K562 (cell line): Measurements from ENCODE around the gene POLR2B. TPM values are rescaled to one million over a fixed set of nuclear protein-coding genes. Genes with fewer than 3 reads are reported as not detected.

Experiments used
- ATAC-seq: fragments of 200-7000 bp; cut with Tn5 transposase; 3 replicates; pipeline ENCODE4 v1.9.1; 2020; ENCODE audit warnings: moderate library complexity
- BruUV-seq: library from RNA; stranded (reverse); fragments of 400-500 nt; replicated peaks from 2 replicates; lab custom pipeline; 2021; lab: Mats Ljungman, UMichigan
- CTCF ChIA-PET: fragments of 300-600 bp; formaldehyde crosslinking; extraction: SDS; loops from one replicate; lab custom pipeline; 2021; ENCODE audit warnings: low intra/inter-chr PET ratio; lab: Yijun Ruan, JAX
- POLR2A ChIA-PET: fragments of 300-600, 350-650 bp; sonication (Branson Sonifier 250); formaldehyde crosslinking; extraction: SDS; loops from one replicate; lab custom pipeline; 2021; ENCODE audit warnings: antibody characterized with exemption, inconsistent platforms; lab: Yijun Ruan, JAX
- DNase-seq, 4 experiments: peaks; one replicate each; pipeline versions ENCODE4 v3.0.0 to v3.0.0-alpha.2; 2011 to 2018; ENCODE audit warnings: low spot score in 3 of 4, mixed read lengths in 3 of 4; ENCODE audit errors: extremely low read depth in 1 of 4
- FAIRE-seq: peaks from 2 replicates; lab custom pipeline; 2011; peaks lifted over from hg19 to GRCh38; lab: Jason Lieb, UNC
- H2AFZ ChIP-seq: 2 replicates; pipeline ENCODE4 v1.6.0; 2011; ENCODE audit warnings: low read depth, low read length, control low read depth, inconsistent platforms
- H3K27ac ChIP-seq: fragments of 200-600 bp; 3 replicates; pipeline ENCODE4 v1.8.0; 2011; ENCODE audit warnings: low read depth, mild to moderate bottlenecking, control low read depth, inconsistent platforms, low read length, moderate library complexity, mixed read lengths; ENCODE audit errors: extremely low read depth
- H3K27me3 ChIP-seq, 2 experiments: fragments of 300-600 bp in 1 of 2; 2 replicates in 1 of 2; 3 replicates in 1 of 2; pipeline versions ENCODE4 v1.6.0 to v1.8.0; 2011; ENCODE audit warnings: inconsistent platforms in 2 of 2, low read length in 2 of 2, mild to moderate bottlenecking in 1 of 2, mixed read lengths in 1 of 2, moderate library complexity in 1 of 2; ENCODE audit not compliant: control insufficient read depth in 2 of 2, insufficient read depth in 2 of 2
- H3K36me3 ChIP-seq: fragments of 300-600 bp; 3 replicates; pipeline ENCODE4 v1.8.0; 2011; ENCODE audit warnings: mild to moderate bottlenecking, low read length, inconsistent platforms; ENCODE audit not compliant: control insufficient read depth, insufficient read depth
- H3K4me1 ChIP-seq, 2 experiments: fragments of 200-600 bp in 1 of 2; replicated peaks in 1 of 2; 2 replicates in 1 of 2; 3 replicates in 1 of 2; pipeline versions ENCODE4 v1.5.1 to v1.8.0; 2011; ENCODE audit warnings: inconsistent platforms in 2 of 2, low read length in 2 of 2, mild to moderate bottlenecking in 1 of 2, mixed read lengths in 1 of 2, moderate library complexity in 1 of 2; ENCODE audit not compliant: control insufficient read depth in 2 of 2, insufficient read depth in 2 of 2
- H3K4me2 ChIP-seq: 2 replicates; pipeline ENCODE4 v1.6.1; 2011; ENCODE audit warnings: low read length, control low read depth, inconsistent platforms, mixed read lengths; ENCODE audit not compliant: insufficient read depth
- H3K4me3 ChIP-seq: fragments of 200-600 bp; sonication (generic), shearing (Covaris generic); 2 replicates; pipeline ENCODE4 v1.5.1; 2016; ENCODE audit warnings: control low read depth, inconsistent platforms
- H3K79me2 ChIP-seq: fragments of 200-600 bp; 3 replicates; pipeline ENCODE4 v1.8.0; 2011; ENCODE audit warnings: low read length, inconsistent platforms; ENCODE audit not compliant: control insufficient read depth, insufficient read depth
- H3K9ac ChIP-seq, 2 experiments: 2 replicates each; pipeline versions ENCODE4 v1.6.0 to v1.6.1; 2011; ENCODE audit warnings: low read depth in 2 of 2, low read length in 2 of 2, control low read depth in 1 of 2, inconsistent platforms in 1 of 2, mild to moderate bottlenecking in 1 of 2, mixed read lengths in 1 of 2; ENCODE audit not compliant: insufficient read depth in 1 of 2
- H3K9me1 ChIP-seq: one replicate; pipeline ENCODE4 v1.6.0; 2011; ENCODE audit warnings: inconsistent platforms, mild to moderate bottlenecking, low read length, moderate library complexity; ENCODE audit not compliant: control insufficient read depth, insufficient read depth
- H3K9me3 ChIP-seq: replicated peaks from 2 replicates; pipeline ENCODE4 v1.5.1; 2011; ENCODE audit warnings: low read depth, low read length, inconsistent platforms; ENCODE audit not compliant: control insufficient read depth, insufficient read depth
- H4K20me1 ChIP-seq: replicated peaks from 2 replicates; pipeline ENCODE4 v1.6.1; 2011; ENCODE audit warnings: low read length, inconsistent platforms, mixed read lengths; ENCODE audit not compliant: control insufficient read depth, insufficient read depth
- BCL6 ChIP-seq: fragments of 250-450 bp; sonication (Bioruptor Pico); IDR thresholded peaks from 2 replicates; pipeline ENCODE4 v1.4.0; 2020
- BMI1 ChIP-seq: fragments of 150-350 bp; IDR thresholded peaks from 2 replicates; pipeline ENCODE4 v1.6.1; 2014; ENCODE audit warnings: low read length
- CAMTA2 ChIP-seq: fragments of 250-450 bp; sonication (Bioruptor Pico); conservative IDR thresholded peaks from 2 replicates; pipeline ENCODE4 v1.5.1; 2022
- CHD7 ChIP-seq: fragments of 200-600 bp; sonication (generic); IDR thresholded peaks from one replicate; pipeline ENCODE4 v1.6.1; 2012; ENCODE audit warnings: mild to moderate bottlenecking, low read depth, low read length, inconsistent platforms
- CSDE1 ChIP-seq, 2 experiments: fragments of 450-650 bp; IDR thresholded peaks; 2 replicates each; pipeline ENCODE4 v1.6.1; 2016; ENCODE audit warnings: mild to moderate bottlenecking in 1 of 2
- CTBP1 ChIP-seq: fragments of 450-650 bp; IDR thresholded peaks from 2 replicates; pipeline ENCODE4 v1.6.1; 2016; ENCODE audit warnings: borderline replicate concordance
- SFPQ ChIP-seq: fragments of 200-400 bp; formaldehyde crosslinking; IDR thresholded peaks from 2 replicates; pipeline ENCODE4 v1.6.1; 2017; ENCODE audit warnings: mild to moderate bottlenecking, low read depth, low read length, moderate library complexity
- SMARCA5 ChIP-seq: fragments of 450-650 bp; IDR thresholded peaks from 2 replicates; pipeline ENCODE4 v1.6.1; 2016
- ZBED1 ChIP-seq: IDR thresholded peaks from 2 replicates; pipeline ENCODE4 v1.6.1; 2014
- ZNF77 ChIP-seq: fragments of 250-450 bp; sonication (Bioruptor Pico); IDR thresholded peaks from 2 replicates; pipeline ENCODE4 v1.5.0; 2020
- in situ Hi-C: fragments of 300-500 bp; cut with MboI; formaldehyde crosslinking; loops from 4 replicates; pipeline ENCODE4 v1.15.0; 2018; ENCODE audit warnings: inconsistent platforms, mixed read lengths
- intact Hi-C: fragments of 100-400 bp; cut with micrococcal nuclease; formaldehyde crosslinking; loops from 2 replicates; pipeline ENCODE4 v1.14.2; 2022
- polyA plus RNA-seq, 8 experiments: library from polyadenylated mRNA; depleted of rRNA in 4 of 8; stranded (reverse) in 5 of 8; unstranded in 3 of 8; fragments of >200 nt; fragmentation: Nextera tagmentation in 2 of 8; fragmentation: Illumina TruSeq in 1 of 8; extraction: Ambion mirVana in 2 of 8; extraction: Trizol in 1 of 8; gene quantifications; 2 replicates each; pipeline versions ENCODE4 v1.2.1 to v1.2.3, GENCODE V29; 2011 to 2014; ENCODE audit warnings: inconsistent platforms in 1 of 8, missing spikeins in 1 of 8
- total RNA-seq, 7 experiments: library from RNA; depleted of rRNA in 6 of 7; stranded (reverse); fragments of >200 nt in 6 of 7; fragmentation: Illumina TruSeq in 2 of 7; extraction: Trizol in 2 of 7; gene quantifications; 2 replicates each; pipeline versions ENCODE4 v1.2.1 to v1.2.3, GENCODE V29; 2011 to 2021; ENCODE audit warnings: low replicate concordance in 1 of 7

The POLR2B gene
- total and polyA plus RNA-seq, 9 of the 15 experiments (the other 6 are each of a cell fraction or from before 2014, with no cell fraction given), result 60.9 to 208 (median 142) TPM

GRCh38 chr4:57018980-57019379 is 40.3 kb downstream of the POLR2B start:
- ChIA-PET POLR2A (interaction anchor here (0.6 kb wide), 1 partner anchor 41 kb away, joined by 5 read pairs; the partner anchor contains the start of gene NOA1), CTCF (no interaction called here)
- Histone ChIP-seq H3K36me3 (peaks cover 89% of the 10 kb centered on the region), H3K9me1 (no peaks in the 10 kb centered on the region), H3K27me3 (no peaks in the 10 kb centered on the region), H3K4me1 (no peaks in the 10 kb centered on the region), H3K79me2 (no peaks in the 10 kb centered on the region; the same call in 2 of the 3 replicates), H3K4me2 (no peak overlapping the region), H3K9me3 (no peaks in the 10 kb centered on the region), H3K27ac (no peak overlapping the region), H4K20me1 (no peaks in the 10 kb centered on the region; the same call in 1 of the 2 replicates), H2AFZ (no peak overlapping the region), H3K9ac (no peak overlapping the region), H3K4me3 (no peak overlapping the region)
- in situ Hi-C loops, result no loop called here
- no peak for TF ChIP-seq CSDE1 (IDR thresholded peaks at IDR 0.05)
- TF ChIP-seq SMARCA5, result no peak
- no peak for TF ChIP-seq SFPQ
- TF ChIP-seq CAMTA2 (CRISPR knock-in tag), result no peak
- TF ChIP-seq CHD7, result no peak
- TF ChIP-seq BMI1, result no peak
- no peak for TF ChIP-seq ZNF77 (CRISPR knock-in tag)
- no peak for TF ChIP-seq CTBP1
- TF ChIP-seq BCL6 (CRISPR knock-in tag), result no peak
- TF ChIP-seq ZBED1, result no peak
- no peak for FAIRE-seq
- intact Hi-C loops, result no loop called here
- DNase-seq, result no peak
- ATAC-seq, result no peak
- no TSS peak for BruUV-seq
